Lower leg skin (tissue), 3 donors: Measurements from ENCODE around the gene RNF11.

Source experiments
- CTCF ChIP-seq, 3 donors: fragments of 450-650 bp; IDR thresholded peaks; one replicate each; pipeline ENCODE4 v1.5.1; 2016; ENCODE audit warnings: antibody characterized with exemption in 3 of 3, mild to moderate bottlenecking in 3 of 3, moderate library complexity in 2 of 3
- POLR2A ChIP-seq, 2 donors: fragments of 450-650 bp; IDR thresholded peaks; one replicate each; pipeline ENCODE4 v1.6.1; 2016 to 2017; ENCODE audit warnings: antibody characterized with exemption in 2 of 2, mild to moderate bottlenecking in 1 of 2, moderate library complexity in 1 of 2

- TF ChIP-seq CTCF (IDR thresholded peaks at IDR 0.05) (no peak), POLR2A (IDR thresholded peaks at IDR 0.05) (no peak)
Observed at GRCh38 chr1:51320967-51321923, 85.2 kb downstream of the RNF11 start.
